K562 (cell line): Measurements from ENCODE around the gene MYBPC3. TPM values are rescaled to one million over a fixed set of nuclear protein-coding genes. Genes with fewer than 3 reads are reported as not detected.

Source experiments
- CCAR2 ChIP-seq: fragments of 200-400 bp; formaldehyde crosslinking; IDR thresholded peaks from 2 replicates; pipeline ENCODE4 v1.6.1; 2017; ENCODE audit warnings: mild to moderate bottlenecking, low read depth, low read length
- EP300 ChIP-seq: IDR thresholded peaks from 2 replicates; pipeline ENCODE4 v1.6.1; 2012; ENCODE audit warnings: low read length, improper control_type of control experiment
- KAT7 ChIP-seq: sonication (generic); formaldehyde crosslinking; IDR thresholded peaks from 2 replicates; pipeline ENCODE4 v1.8.0; 2022; ENCODE audit warnings: missing genetic modification reagents, mild to moderate bottlenecking, borderline replicate concordance
- LEF1 ChIP-seq: fragments of 450-650 bp; IDR thresholded peaks from 2 replicates; pipeline ENCODE4 v1.6.1; 2016; ENCODE audit warnings: mild to moderate bottlenecking
- MAX ChIP-seq: sonication (generic); formaldehyde crosslinking; IDR thresholded peaks from 2 replicates; pipeline ENCODE4 v1.9.0; 2022; ENCODE audit warnings: mild to moderate bottlenecking, missing genetic modification reagents
- NELFE ChIP-seq: IDR thresholded peaks from 2 replicates; pipeline ENCODE4 v1.6.1; 2011; ENCODE audit warnings: mild to moderate bottlenecking; ENCODE audit not compliant: insufficient read depth, insufficient read length
- RAD21 ChIP-seq, 2 experiments: fragments of 250-450 bp in 1 of 2; fragments of 450-650 bp in 1 of 2; sonication (Bioruptor Pico) in 1 of 2; formaldehyde crosslinking in 1 of 2; IDR thresholded peaks in 1 of 2; conservative IDR thresholded peaks in 1 of 2; 2 replicates each; pipeline versions ENCODE4 v1.4.0 to v1.8.0; 2020 to 2022; ENCODE audit warnings: mild to moderate bottlenecking in 2 of 2, moderate library complexity in 1 of 2
- SMAD1 ChIP-seq: fragments of 150-350 bp; IDR thresholded peaks from 2 replicates; pipeline ENCODE4 v1.6.1; 2014; ENCODE audit warnings: low read length, low read depth; ENCODE audit not compliant: partially characterized antibody
- YBX1 ChIP-seq: fragments of 450-650 bp; IDR thresholded peaks from 2 replicates; pipeline ENCODE4 v1.7.1; 2016; ENCODE audit warnings: mild to moderate bottlenecking
- ZBTB9 ChIP-seq: fragments of 450-650 bp; formaldehyde crosslinking; IDR thresholded peaks from 2 replicates; pipeline ENCODE4 v1.4.0; 2020; ENCODE audit warnings: mild to moderate bottlenecking, moderate library complexity
- ZNF311 ChIP-seq: fragments of 250-450 bp; sonication (Bioruptor Pico); IDR thresholded peaks from 2 replicates; pipeline ENCODE4 v1.4.0; 2020; ENCODE audit warnings: mild to moderate bottlenecking, moderate library complexity
- ZNF407 ChIP-seq: fragments of 450-650 bp; IDR thresholded peaks from 2 replicates; pipeline ENCODE4 v1.6.1; 2016; ENCODE audit warnings: low read depth
- ZNF644 ChIP-seq: fragments of 200-800 bp; sonication (Bioruptor generic); IDR thresholded peaks from 2 replicates; pipeline ENCODE4 v1.6.1; 2016; ENCODE audit warnings: low read depth, missing genetic modification characterization, missing compliant biosample characterization
- ZNF696 ChIP-seq: fragments of 250-450 bp; sonication (Bioruptor Pico); conservative IDR thresholded peaks from 2 replicates; pipeline ENCODE4 v1.4.0; 2020; ENCODE audit warnings: mild to moderate bottlenecking, moderate library complexity
- polyA plus RNA-seq, 8 experiments: library from polyadenylated mRNA; depleted of rRNA in 4 of 8; stranded (reverse) in 5 of 8; unstranded in 3 of 8; fragments of >200 nt; fragmentation: Nextera tagmentation in 2 of 8; fragmentation: Illumina TruSeq in 1 of 8; extraction: Ambion mirVana in 2 of 8; extraction: Trizol in 1 of 8; gene quantifications; 2 replicates each; pipeline versions ENCODE4 v1.2.1 to v1.2.3, GENCODE V29; 2011 to 2014; ENCODE audit warnings: inconsistent platforms in 1 of 8, missing spikeins in 1 of 8
- total RNA-seq, 7 experiments: library from RNA; depleted of rRNA in 6 of 7; stranded (reverse); fragments of >200 nt in 6 of 7; fragmentation: Illumina TruSeq in 2 of 7; extraction: Trizol in 2 of 7; gene quantifications; 2 replicates each; pipeline versions ENCODE4 v1.2.1 to v1.2.3, GENCODE V29; 2011 to 2021; ENCODE audit warnings: low replicate concordance in 1 of 7

Gene MYBPC3
- total and polyA plus RNA-seq, 9 of the 15 experiments (the other 6 are each of a cell fraction or from before 2014, with no cell fraction given): 0.01 TPM; not detected in 8

- TF ChIP-seq RAD21 (CRISPR knock-in tag; conservative IDR thresholded peaks at IDR 0.05 in 1 of 2, IDR thresholded peaks at IDR 0.05 in 1 of 2) (peak in 1 of 2 experiments; percentile 9; a peak in 1 of 4 replicates), YBX1 (no peak), ZNF311 (CRISPR knock-in tag) (no peak), CCAR2 (no peak), ZNF644 (no peak), EP300 (peak; percentile 31; the same call in 1 of the 2 replicates), ZNF407 (peak; percentile 30; the same call in 1 of the 2 replicates), MAX (CRISPR knock-in tag) (peak; percentile 55), SMAD1 (peak; percentile 63), NELFE (no peak), LEF1 (peak; percentile 48), ZNF696 (CRISPR knock-in tag) (no peak), ZBTB9 (CRISPR knock-in tag) (no peak), KAT7 (CRISPR knock-in tag) (no peak)
These were observed 24.2 kb upstream of the MYBPC3 start (continued) for GRCh38 chr11:47376525-47377371.
